ENCODE data around the gene MICU1.
"Not testable (repeated sequence)": the region's sequence is repeated elsewhere in the genome, so short reads cannot be mapped to it uniquely, and the experiment has no call there.

The MICU1 gene

DNA sequence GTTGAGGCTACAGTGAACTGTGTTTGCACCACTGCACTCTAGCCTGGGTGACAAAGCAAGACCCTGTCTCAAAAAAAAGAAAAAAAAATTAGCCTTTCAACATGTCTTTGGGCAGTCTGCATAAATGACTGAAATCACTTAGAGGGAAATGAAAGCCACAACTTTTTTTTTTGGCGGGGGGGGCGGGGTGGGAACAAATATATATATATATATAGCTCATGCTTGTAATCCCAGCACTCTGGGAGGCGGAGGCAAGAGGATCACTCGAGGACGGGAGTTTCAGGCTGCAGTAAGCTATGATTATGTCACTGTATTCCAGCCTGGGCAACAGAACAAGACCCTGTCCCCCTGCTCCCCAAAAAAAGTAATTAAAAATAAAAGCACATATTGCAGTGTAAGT is 23.4 kb upstream of the MICU1 start:
- no peak overlapping the region for H3K4me3 ChIP-seq (replicated peaks in 1 of 2; ENCODE audit: low read depth in 2 of 2, low read length in 2 of 2)
- TF ChIP-seq, protein P1, sequence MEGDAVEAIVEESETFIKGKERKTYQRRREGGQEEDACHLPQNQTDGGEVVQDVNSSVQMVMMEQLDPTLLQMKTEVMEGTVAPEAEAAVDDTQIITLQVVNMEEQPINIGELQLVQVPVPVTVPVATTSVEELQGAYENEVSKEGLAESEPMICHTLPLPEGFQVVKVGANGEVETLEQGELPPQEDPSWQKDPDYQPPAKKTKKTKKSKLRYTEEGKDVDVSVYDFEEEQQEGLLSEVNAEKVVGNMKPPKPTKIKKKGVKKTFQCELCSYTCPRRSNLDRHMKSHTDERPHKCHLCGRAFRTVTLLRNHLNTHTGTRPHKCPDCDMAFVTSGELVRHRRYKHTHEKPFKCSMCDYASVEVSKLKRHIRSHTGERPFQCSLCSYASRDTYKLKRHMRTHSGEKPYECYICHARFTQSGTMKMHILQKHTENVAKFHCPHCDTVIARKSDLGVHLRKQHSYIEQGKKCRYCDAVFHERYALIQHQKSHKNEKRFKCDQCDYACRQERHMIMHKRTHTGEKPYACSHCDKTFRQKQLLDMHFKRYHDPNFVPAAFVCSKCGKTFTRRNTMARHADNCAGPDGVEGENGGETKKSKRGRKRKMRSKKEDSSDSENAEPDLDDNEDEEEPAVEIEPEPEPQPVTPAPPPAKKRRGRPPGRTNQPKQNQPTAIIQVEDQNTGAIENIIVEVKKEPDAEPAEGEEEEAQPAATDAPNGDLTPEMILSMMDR (IDR thresholded peaks at IDR 0.05; ENCODE audit: low read depth, low read length), result no peak
- DNase-seq (ENCODE audit: low read depth in 2 of 2), result no peak

DNA sequence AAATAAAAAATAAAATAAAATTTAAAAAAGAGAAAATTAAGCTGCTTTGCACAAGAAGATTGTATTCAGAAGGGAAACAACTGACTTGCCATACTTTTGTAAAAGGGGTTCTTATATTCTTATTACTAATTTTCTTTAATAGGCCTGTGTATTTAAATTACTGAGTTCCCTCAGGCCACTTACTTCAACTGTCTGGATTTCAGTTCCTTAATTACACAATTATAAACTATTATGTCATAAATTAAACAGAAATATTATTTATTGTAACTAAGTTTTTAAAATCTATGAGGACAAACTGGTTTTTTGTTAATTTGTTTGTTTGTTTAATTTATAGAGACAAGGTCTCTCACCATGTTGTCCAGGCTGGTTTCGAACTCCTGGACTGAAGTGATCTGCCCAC is 22.4 kb upstream of the MICU1 start:
- H3K4me3 ChIP-seq (replicated peaks in 1 of 2; ENCODE audit: low read depth in 2 of 2, low read length in 2 of 2), result no peak overlapping the region
- TF ChIP-seq, protein P1 (IDR thresholded peaks at IDR 0.05; ENCODE audit: low read depth, low read length), result no peak
- DNase-seq (ENCODE audit: low read depth in 2 of 2), result no peak

DNA sequence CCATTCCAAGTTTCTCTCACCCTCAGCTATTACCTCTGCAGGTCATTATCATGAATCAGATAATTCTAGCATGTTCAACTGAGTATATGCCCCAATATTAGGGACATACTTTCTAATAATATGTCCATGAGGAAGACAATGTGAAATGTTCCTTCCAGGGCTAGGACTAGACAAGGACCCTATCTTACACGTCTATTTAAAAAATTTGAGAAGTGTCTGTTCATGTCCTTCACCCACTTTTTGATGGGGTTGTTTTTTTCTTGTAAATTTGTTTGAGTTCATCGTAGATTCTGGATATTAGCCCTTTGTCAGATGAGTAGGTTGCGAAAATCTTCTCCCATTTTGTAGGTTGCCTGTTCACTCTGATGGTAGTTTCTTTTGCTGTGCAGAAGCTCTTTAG is 21.1 kb upstream of the MICU1 start:
- not testable (repeated sequence) for H3K4me3 ChIP-seq (replicated peaks in 1 of 2; ENCODE audit: low read depth in 2 of 2, low read length in 2 of 2); DNase-seq (ENCODE audit: low read depth in 2 of 2)

DNA sequence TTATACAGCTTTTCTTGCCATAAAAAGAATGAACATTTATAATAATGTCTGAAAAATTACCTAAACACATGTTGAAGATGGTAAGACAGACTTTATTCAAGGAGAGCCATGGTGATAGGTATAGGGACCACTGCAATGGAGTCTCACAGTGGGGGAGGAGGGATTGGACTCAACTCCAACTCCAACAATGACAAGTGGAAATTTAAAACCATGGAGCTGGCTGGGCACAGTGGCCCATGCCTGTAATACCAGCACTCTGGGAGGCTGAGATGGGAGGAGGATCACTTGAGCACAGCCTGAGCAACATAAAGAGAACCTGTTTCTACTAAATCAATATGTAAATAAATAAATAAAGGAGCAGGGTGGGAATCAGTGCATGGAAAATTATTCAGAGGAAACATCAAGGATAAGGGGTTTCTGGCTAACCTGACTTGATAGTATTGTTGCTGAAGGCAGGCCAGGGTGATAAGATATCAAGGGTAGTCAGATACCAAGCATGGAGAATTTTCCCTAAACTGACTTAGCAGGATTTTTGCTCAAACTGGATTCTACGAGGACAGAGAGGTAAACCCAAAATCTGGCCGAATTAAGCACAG is 19.5 kb upstream of the MICU1 start:
- no peak overlapping the region for H3K4me3 ChIP-seq (replicated peaks in 1 of 2; ENCODE audit: low read depth in 2 of 2, low read length in 2 of 2)
- TF ChIP-seq, protein P1 (IDR thresholded peaks at IDR 0.05; ENCODE audit: low read depth, low read length), result no peak
- DNase-seq (ENCODE audit: low read depth in 2 of 2), result no peak

DNA sequence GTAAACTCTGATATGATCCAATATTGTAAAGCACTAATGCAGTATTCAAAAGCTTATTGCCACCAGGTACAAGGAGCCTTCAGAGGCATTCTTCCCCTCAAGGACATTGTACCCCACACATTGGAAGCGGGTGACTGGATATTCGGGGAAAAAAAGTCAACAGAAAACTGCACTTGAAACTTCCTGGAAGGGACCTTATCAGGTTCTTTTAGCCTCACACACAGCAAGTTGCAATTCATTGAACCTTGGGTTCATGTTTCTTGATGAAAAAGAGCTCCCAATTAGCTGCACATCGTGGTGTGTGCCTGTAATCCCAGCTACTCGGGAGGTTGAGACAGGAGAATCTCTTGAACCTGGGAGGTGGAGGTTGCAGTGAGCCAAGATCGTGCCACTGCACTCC is 16.4 kb upstream of the MICU1 start:
- TF ChIP-seq, protein P1 (IDR thresholded peaks at IDR 0.05; ENCODE audit: low read depth, low read length), result no peak
- no peak overlapping the region for H3K4me3 ChIP-seq (replicated peaks in 1 of 2; ENCODE audit: low read depth in 2 of 2, low read length in 2 of 2)
- no peak for DNase-seq (ENCODE audit: low read depth in 2 of 2)

DNA sequence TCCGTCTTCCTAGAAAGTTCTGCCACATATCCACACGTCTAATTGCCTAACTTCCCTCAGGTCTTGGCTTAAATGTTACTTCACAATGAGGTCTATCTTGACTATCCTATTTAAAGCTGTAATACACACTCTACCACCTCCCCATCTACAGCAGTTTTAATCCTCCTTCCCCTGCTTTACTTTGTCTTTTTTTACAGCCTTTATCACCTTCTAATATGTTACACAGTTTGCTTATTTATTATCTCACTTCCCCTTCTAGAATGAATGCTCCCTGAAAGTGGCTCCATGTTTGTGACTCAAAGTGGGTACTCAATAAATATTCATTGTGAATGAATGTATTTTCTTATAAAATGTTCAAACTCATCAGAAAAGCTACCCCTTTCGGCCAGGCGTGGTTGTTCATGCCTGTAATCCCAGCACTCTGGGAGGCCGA is 13.6 kb upstream of the MICU1 start:
- TF ChIP-seq, protein P1 (IDR thresholded peaks at IDR 0.05; ENCODE audit: low read depth, low read length), result no peak
- no peak overlapping the region for H3K4me3 ChIP-seq (replicated peaks in 1 of 2; ENCODE audit: low read depth in 2 of 2, low read length in 2 of 2)
- DNase-seq (ENCODE audit: low read depth in 2 of 2), result no peak

DNA sequence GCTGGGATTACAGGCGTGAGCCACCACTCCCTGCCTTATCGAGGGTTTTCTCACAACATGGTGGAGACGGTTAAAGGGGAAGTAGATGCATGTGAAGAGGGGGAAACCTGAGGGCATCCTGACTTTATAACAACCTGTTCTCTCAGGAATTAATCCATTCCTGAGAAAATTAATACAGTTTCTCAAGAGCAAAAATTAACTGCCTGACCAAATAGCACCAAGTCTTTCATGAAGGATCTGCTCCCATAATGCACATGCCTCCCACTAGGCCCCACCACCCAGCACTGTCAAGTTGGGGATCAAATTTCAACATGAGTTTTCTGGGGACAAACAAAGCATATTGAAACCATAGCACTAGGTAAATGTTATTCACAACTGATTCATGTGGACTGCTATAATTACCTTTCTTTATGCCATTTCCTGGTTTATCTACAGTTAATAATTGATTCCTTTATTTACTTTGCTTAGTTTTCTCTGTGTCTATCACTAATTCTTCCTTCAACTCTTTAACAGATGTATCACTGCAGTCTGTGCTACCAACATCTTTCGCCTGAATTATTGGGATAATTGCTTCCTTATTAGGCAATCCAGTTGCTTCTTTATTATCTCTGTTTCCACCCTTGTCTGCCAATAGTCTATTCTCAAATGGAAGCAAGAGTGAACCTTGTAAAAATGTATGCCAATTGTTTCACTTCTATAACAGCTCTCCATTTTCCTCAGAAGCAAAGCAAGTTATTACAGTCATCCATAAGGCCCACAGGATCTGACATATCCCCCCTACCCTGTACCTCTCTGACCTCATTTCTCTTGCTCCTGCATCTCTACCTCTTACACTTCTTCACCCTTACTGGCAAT is 12.9 kb upstream of the MICU1 start:
- no peak for DNase-seq (ENCODE audit: low read depth in 2 of 2)
- TF ChIP-seq, protein P1 (IDR thresholded peaks at IDR 0.05; ENCODE audit: low read depth, low read length), result no peak
- no peak overlapping the region for H3K4me3 ChIP-seq (replicated peaks in 1 of 2; ENCODE audit: low read depth in 2 of 2, low read length in 2 of 2)
